ENCODE data around the gene CHMP4B.

The CHMP4B gene, protein sequence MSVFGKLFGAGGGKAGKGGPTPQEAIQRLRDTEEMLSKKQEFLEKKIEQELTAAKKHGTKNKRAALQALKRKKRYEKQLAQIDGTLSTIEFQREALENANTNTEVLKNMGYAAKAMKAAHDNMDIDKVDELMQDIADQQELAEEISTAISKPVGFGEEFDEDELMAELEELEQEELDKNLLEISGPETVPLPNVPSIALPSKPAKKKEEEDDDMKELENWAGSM

GRCh38 chr20:33810885-33811775, at the start of gene CHMP4B:
CHMP4B (plus strand) TSS chr20:33811348; CDS start chr20:33811469, 121 bp downstream.
- peaks cover 60% of the 10 kb centered on the region for H3K79me2 ChIP-seq (ENCODE audit: low read length)
- no peaks in the 10 kb centered on the region for H3K36me3 ChIP-seq (replicated peaks; ENCODE audit: insufficient read depth, low read length)
- H3K4me3 ChIP-seq (ENCODE audit: low read length) = peak within 1 kb of the TSS; percentile 91
- no peaks in the 10 kb centered on the region for H4K20me1 ChIP-seq (ENCODE audit: insufficient read depth, low read length)
- no peaks in the 10 kb centered on the region for H3K9me2 ChIP-seq (replicated peaks; ENCODE audit: insufficient read depth, low read length)
- peak within 1 kb of the TSS; percentile 88 for H3K27ac ChIP-seq (ENCODE audit: low read length)
- H3K4me2 ChIP-seq (ENCODE audit: low read depth, low read length) = peak within 1 kb of the TSS; percentile 80
- TF ChIP-seq EZH2phosphoT487 (IDR thresholded peaks at IDR 0.05; ENCODE audit: low read length) (no peak), CTCF (IDR thresholded peaks at IDR 0.05; ENCODE audit: low read length) (no peak), EZH2 (optimal IDR thresholded peaks at IDR 0.05; ENCODE audit: low read depth, low read length) (no peak)
- H3F3A ChIP-seq (ENCODE audit: insufficient read depth, low read length) = peaks cover 47% of the 10 kb centered on the region
- no peaks in the 10 kb centered on the region for H3K27me3 ChIP-seq (replicated peaks; ENCODE audit: insufficient read depth, low read length)
- H2AFZ ChIP-seq (ENCODE audit: low read length) = peak within 1 kb of the TSS; percentile 0; the same call in 1 of the 2 replicates
- H3K9me3 ChIP-seq (replicated peaks; ENCODE audit: insufficient read depth, low read length) = no peaks in the 10 kb centered on the region
- H3K9ac ChIP-seq (ENCODE audit: low read length) = peak within 1 kb of the TSS; percentile 93
- DNase-seq = peak; percentile 98
- peaks cover 16% of the 10 kb centered on the region for H3K4me1 ChIP-seq (ENCODE audit: low read length)

GRCh38 chr20:33761698-33762250, 49.4 kb upstream of the CHMP4B start:
- TF ChIP-seq EZH2 (optimal IDR thresholded peaks at IDR 0.05; ENCODE audit: low read depth, low read length) (no peak), CTCF (IDR thresholded peaks at IDR 0.05; ENCODE audit: low read length) (no peak), EZH2phosphoT487 (IDR thresholded peaks at IDR 0.05; ENCODE audit: low read length) (no peak)
- Histone ChIP-seq H3K4me2 (ENCODE audit: low read depth, low read length) (no peak overlapping the region), H3K79me2 (ENCODE audit: low read length) (no peaks in the 10 kb centered on the region), H4K20me1 (ENCODE audit: insufficient read depth, low read length) (no peaks in the 10 kb centered on the region), H3K27me3 (replicated peaks; ENCODE audit: insufficient read depth, low read length) (no peaks in the 10 kb centered on the region), H3K4me1 (ENCODE audit: low read length) (no peaks in the 10 kb centered on the region), H3F3A (ENCODE audit: insufficient read depth, low read length) (no peaks in the 10 kb centered on the region), H3K9me3 (replicated peaks; ENCODE audit: insufficient read depth, low read length) (no peaks in the 10 kb centered on the region), H3K9ac (ENCODE audit: low read length) (no peak overlapping the region), H3K9me2 (replicated peaks; ENCODE audit: insufficient read depth, low read length) (no peaks in the 10 kb centered on the region), H2AFZ (ENCODE audit: low read length) (no peak overlapping the region), H3K36me3 (replicated peaks; ENCODE audit: insufficient read depth, low read length) (no peaks in the 10 kb centered on the region), H3K27ac (ENCODE audit: low read length) (no peak overlapping the region), H3K4me3 (ENCODE audit: low read length) (no peak overlapping the region)
- DNase-seq = no peak

- Histone ChIP-seq H3K4me2 (ENCODE audit: low read depth, low read length) (no peak overlapping the region), H3K27me3 (replicated peaks; ENCODE audit: insufficient read depth, low read length) (no peaks in the 10 kb centered on the region), H4K20me1 (ENCODE audit: insufficient read depth, low read length) (no peaks in the 10 kb centered on the region), H2AFZ (ENCODE audit: low read length) (no peak overlapping the region), H3K27ac (ENCODE audit: low read length) (no peak overlapping the region), H3F3A (ENCODE audit: insufficient read depth, low read length) (no peaks in the 10 kb centered on the region), H3K9me3 (replicated peaks; ENCODE audit: insufficient read depth, low read length) (no peaks in the 10 kb centered on the region), H3K9me2 (replicated peaks; ENCODE audit: insufficient read depth, low read length) (no peaks in the 10 kb centered on the region), H3K79me2 (ENCODE audit: low read length) (no peaks in the 10 kb centered on the region), H3K4me3 (ENCODE audit: low read length) (no peak overlapping the region), H3K4me1 (ENCODE audit: low read length) (no peaks in the 10 kb centered on the region), H3K36me3 (replicated peaks; ENCODE audit: insufficient read depth, low read length) (no peaks in the 10 kb centered on the region), H3K9ac (ENCODE audit: low read length) (no peak overlapping the region)
- DNase-seq = no peak
- TF ChIP-seq EZH2 (optimal IDR thresholded peaks at IDR 0.05; ENCODE audit: low read depth, low read length) (no peak), CTCF (IDR thresholded peaks at IDR 0.05; ENCODE audit: low read length) (no peak), EZH2phosphoT487 (IDR thresholded peaks at IDR 0.05; ENCODE audit: low read length) (no peak)
Observed at GRCh38 chr20:33765099-33765498, 46.0 kb upstream of the CHMP4B start.
